Mesodermal cell (in vitro differentiated cells): ENCODE data around the gene GRXCR1.

Experiments used
- H3K27ac ChIP-seq: 2 replicates; pipeline ENCODE4 v1.7.0; 2013; ENCODE audit warnings: mild to moderate bottlenecking, low read depth, low read length, moderate library complexity; ENCODE audit not compliant: severe bottlenecking
- H3K36me3 ChIP-seq: 2 replicates; pipeline ENCODE4 v1.7.1; 2013; ENCODE audit warnings: mild to moderate bottlenecking, low read length, moderate library complexity; ENCODE audit not compliant: control insufficient read depth, insufficient read depth
- H3K4me1 ChIP-seq: one replicate; pipeline ENCODE4 v1.7.1; 2013; ENCODE audit warnings: mild to moderate bottlenecking, low read length; ENCODE audit not compliant: insufficient read depth, control insufficient read depth, poor library complexity, severe bottlenecking
- H3K4me3 ChIP-seq: 2 replicates; pipeline ENCODE4 v1.7.0; 2013; ENCODE audit warnings: low read length, control low read depth, mild to moderate bottlenecking; ENCODE audit not compliant: insufficient read depth, poor library complexity, severe bottlenecking; ENCODE audit errors: extremely low read depth
- H3K9me3 ChIP-seq: 2 replicates; pipeline ENCODE4 v1.7.1; 2013; ENCODE audit warnings: mild to moderate bottlenecking, low read length, moderate library complexity; ENCODE audit not compliant: control insufficient read depth
- WGBS, 2 experiments: methylation state at CpG; one replicate each; pipeline ENCODE4 v1.1.5; 2013; ENCODE audit warnings: missing lambda C conversion rate in 2 of 2; ENCODE audit not compliant: insufficient coverage in 2 of 2; 5-methylcytosine and 5-hydroxymethylcytosine counted together

Gene GRXCR1

GRCh38 chr4:42895452-42895851 lies 2.9 kb downstream of the GRXCR1 start:
- Histone ChIP-seq H3K36me3 (no peaks in the 10 kb centered on the region), H3K9me3 (no peaks in the 10 kb centered on the region), H3K4me3 (no peak overlapping the region), H3K27ac (no peak overlapping the region), H3K4me1 (no peaks in the 10 kb centered on the region)

- WGBS, 2 experiments, result 89 to 96% methylated on average over 4 of the region's 5 CpGs
- H3K4me1 ChIP-seq, result no peaks in the 10 kb centered on the region
Measured at GRCh38 chr4:42904986-42905385, 12.5 kb downstream of the GRXCR1 start.

GRCh38 chr4:42905591-42905990 lies 13.1 kb downstream of the GRXCR1 start:
- Histone ChIP-seq H3K27ac (no peak overlapping the region), H3K9me3 (no peaks in the 10 kb centered on the region), H3K4me1 (no peaks in the 10 kb centered on the region), H3K36me3 (no peaks in the 10 kb centered on the region), H3K4me3 (no peak overlapping the region)
- WGBS, 2 experiments, result 80 to 95% methylated on average over 1 to 3 of the region's 3 CpGs

More at GRCh38 chr4:42904986-42905385, 12.5 kb downstream of the GRXCR1 start:
- no peaks in the 10 kb centered on the region for H3K36me3 ChIP-seq
- no peak overlapping the region for H3K27ac ChIP-seq
- H3K9me3 ChIP-seq, result no peaks in the 10 kb centered on the region
- no peak overlapping the region for H3K4me3 ChIP-seq

- WGBS, 2 experiments, result 90% methylated on average over 1 of the region's 1 CpG; no CpG with 5 or more reads in 1 of the 2 experiments
- Histone ChIP-seq H3K9me3 (no peaks in the 10 kb centered on the region), H3K36me3 (no peaks in the 10 kb centered on the region), H3K4me1 (no peaks in the 10 kb centered on the region), H3K27ac (no peak overlapping the region), H3K4me3 (no peak overlapping the region)
Measured at GRCh38 chr4:42906341-42906740, 13.8 kb downstream of the GRXCR1 start.

GRCh38 chr4:42906891-42907759 lies 14.6 kb downstream of the GRXCR1 start:
- Histone ChIP-seq H3K36me3 (no peaks in the 10 kb centered on the region), H3K9me3 (no peaks in the 10 kb centered on the region), H3K4me1 (no peaks in the 10 kb centered on the region), H3K27ac (no peak overlapping the region), H3K4me3 (no peak overlapping the region)
- WGBS, 2 experiments, result 97% methylated on average over 4 of the region's 6 CpGs

- Histone ChIP-seq H3K36me3 (no peaks in the 10 kb centered on the region), H3K27ac (no peak overlapping the region), H3K4me1 (no peaks in the 10 kb centered on the region), H3K9me3 (no peaks in the 10 kb centered on the region), H3K4me3 (no peak overlapping the region)
- WGBS, 2 experiments, result 77 to 80% methylated on average over 1 to 2 of the region's 5 CpGs
Measured at GRCh38 chr4:42910459-42910858, 17.9 kb downstream of the GRXCR1 start.

GRCh38 chr4:42914937-42915336 lies 22.4 kb downstream of the GRXCR1 start:
- 77 to 100% methylated on average over 2 to 3 of the region's 4 CpGs for whole genome bisulfite sequencing, 2 experiments
- Histone ChIP-seq H3K4me3 (no peak overlapping the region), H3K27ac (no peak overlapping the region), H3K4me1 (no peaks in the 10 kb centered on the region), H3K9me3 (no peaks in the 10 kb centered on the region), H3K36me3 (no peaks in the 10 kb centered on the region)

GRCh38 chr4:42915484-42915883 lies 23.0 kb downstream of the GRXCR1 start:
- Histone ChIP-seq H3K4me3 (no peak overlapping the region), H3K27ac (no peak overlapping the region), H3K9me3 (no peaks in the 10 kb centered on the region), H3K36me3 (no peaks in the 10 kb centered on the region), H3K4me1 (no peaks in the 10 kb centered on the region)
- WGBS, 2 experiments, result no CpG with 5 or more reads among the region's 1 CpG

- Histone ChIP-seq H3K36me3 (no peaks in the 10 kb centered on the region), H3K4me1 (no peaks in the 10 kb centered on the region), H3K27ac (no peak overlapping the region), H3K9me3 (no peaks in the 10 kb centered on the region), H3K4me3 (no peak overlapping the region)
- WGBS, 2 experiments, result 100% methylated on average over 1 of the region's 2 CpGs; no CpG with 5 or more reads in 1 of the 2 experiments
Measured at GRCh38 chr4:42917296-42917695, 24.8 kb downstream of the GRXCR1 start.

- Histone ChIP-seq H3K36me3 (no peaks in the 10 kb centered on the region), H3K9me3 (no peaks in the 10 kb centered on the region), H3K27ac (no peak overlapping the region), H3K4me1 (no peaks in the 10 kb centered on the region), H3K4me3 (no peak overlapping the region)
Measured at GRCh38 chr4:42923431-42923830, 30.9 kb downstream of the GRXCR1 start.

- Histone ChIP-seq H3K4me1 (no peaks in the 10 kb centered on the region), H3K4me3 (no peak overlapping the region), H3K9me3 (no peaks in the 10 kb centered on the region), H3K27ac (no peak overlapping the region), H3K36me3 (no peaks in the 10 kb centered on the region)
- WGBS, 2 experiments, result 90% methylated on average over 2 of the region's 3 CpGs; no CpG with 5 or more reads in 1 of the 2 experiments
Measured at GRCh38 chr4:42925921-42926320, 33.4 kb downstream of the GRXCR1 start.
